Measurements from ENCODE around the gene PITPNM3. TPM values are rescaled to one million over a fixed set of nuclear protein-coding genes. Genes with fewer than 3 reads are reported as not detected.
A peak's percentile ranks its signal among the peaks of the same experiment; 100 is the strongest.
"Not testable (repeated sequence)": the region's sequence is repeated elsewhere in the genome, so short reads cannot be mapped to it uniquely, and the experiment has no call there.

PITPNM3 gene
- total and polyA plus RNA-seq, 4 donors: 0.38 to 3.6 (median 1.2) TPM

DNA sequence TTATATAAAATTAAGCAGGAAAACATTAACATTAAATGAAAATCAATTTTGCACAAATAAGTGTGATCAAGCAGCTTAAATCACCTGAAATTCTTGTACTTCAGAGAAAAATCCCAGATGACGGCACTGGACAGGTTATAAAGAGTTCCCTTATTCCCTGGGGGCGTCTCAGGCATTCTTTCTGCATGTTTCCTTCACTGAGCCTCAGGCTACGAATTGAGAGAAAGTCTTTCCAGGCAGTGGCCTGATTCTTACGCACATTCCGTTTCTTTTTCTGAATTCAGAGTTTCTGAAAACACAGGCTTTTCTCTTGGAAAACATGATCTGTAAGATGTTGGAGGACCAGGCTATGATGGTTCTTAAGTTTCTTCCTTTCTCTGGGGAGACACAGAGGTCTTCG, 22.1 kb upstream of the PITPNM3 start:
- H3K27me3 ChIP-seq (ENCODE audit: control insufficient read depth in 1 of 2, insufficient read depth in 2 of 2, low read length in 1 of 2): no peaks in the 10 kb centered on the region
- peaks cover 2 to 3% of the 10 kb centered on the region in 2 donors for H3K36me3 ChIP-seq (ENCODE audit: control insufficient read depth in 1 of 2, insufficient read depth in 2 of 2, low read length in 1 of 2)
- no peak overlapping the region for H3K27ac ChIP-seq (ENCODE audit: low read depth in 1 of 2, low read length in 2 of 2)
- no peaks in the 10 kb centered on the region for H3K4me1 ChIP-seq (ENCODE audit: control insufficient read depth in 1 of 2, insufficient read depth in 2 of 2, low read length in 2 of 2)
- no peak for DNase-seq
- WGBS, 2 donors: 79 to 85% methylated on average over 6 of the region's 6 CpGs
- no peak overlapping the region for H3K4me3 ChIP-seq (ENCODE audit: low read length in 2 of 2)
- intact Hi-C loops (cut with DNase I): no loop called here
- ATAC-seq (ENCODE audit: low FRiP score): no peak
- H3K9me3 ChIP-seq (ENCODE audit: control insufficient read depth, low read length): no peaks in the 10 kb centered on the region

DNA sequence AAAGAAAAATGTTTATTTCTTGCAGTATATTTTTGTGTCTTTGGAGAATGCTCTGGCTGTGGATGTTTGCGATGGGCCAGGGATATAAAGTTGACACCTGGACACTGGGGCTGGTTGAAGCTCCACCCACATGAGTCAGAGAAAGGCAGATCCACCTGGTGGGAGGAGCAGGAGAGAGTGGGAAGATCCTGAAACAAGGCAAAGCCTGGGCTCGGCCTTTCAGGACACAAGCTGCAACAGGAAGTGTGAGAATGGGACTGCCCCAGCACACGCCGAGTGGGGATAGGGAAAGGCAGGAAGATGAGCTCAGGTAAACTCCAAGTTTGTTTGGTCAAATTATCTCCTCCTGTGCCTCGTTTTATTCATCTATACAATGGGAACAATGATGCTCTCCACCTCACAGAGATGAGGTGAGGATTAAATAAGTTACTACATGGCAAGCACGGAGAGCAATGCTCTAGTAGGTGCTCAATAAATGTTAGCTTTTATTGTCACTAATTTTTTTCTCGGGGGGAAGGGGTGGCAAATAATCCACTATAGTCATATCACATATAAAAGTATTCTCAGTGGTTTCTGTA, 21.4 kb upstream of the PITPNM3 start:
- Histone ChIP-seq H3K27me3 (ENCODE audit: control insufficient read depth in 1 of 2, insufficient read depth in 2 of 2, low read length in 1 of 2) (no peaks in the 10 kb centered on the region), H3K4me1 (ENCODE audit: control insufficient read depth in 1 of 2, insufficient read depth in 2 of 2, low read length in 2 of 2) (no peaks in the 10 kb centered on the region), H3K9me3 (ENCODE audit: control insufficient read depth, low read length) (no peaks in the 10 kb centered on the region), H3K27ac (ENCODE audit: low read depth in 1 of 2, low read length in 2 of 2) (no peak overlapping the region), H3K4me3 (ENCODE audit: low read length in 2 of 2) (no peak overlapping the region), H3K36me3 (ENCODE audit: control insufficient read depth in 1 of 2, insufficient read depth in 2 of 2, low read length in 1 of 2) (peaks cover 2 to 3% of the 10 kb centered on the region in 2 donors)
- WGBS, 2 donors: 89 to 93% methylated on average over 7 of the region's 7 CpGs
- ATAC-seq (ENCODE audit: low FRiP score): no peak
- intact Hi-C loops (cut with DNase I): no loop called here
- no peak for DNase-seq

DNA sequence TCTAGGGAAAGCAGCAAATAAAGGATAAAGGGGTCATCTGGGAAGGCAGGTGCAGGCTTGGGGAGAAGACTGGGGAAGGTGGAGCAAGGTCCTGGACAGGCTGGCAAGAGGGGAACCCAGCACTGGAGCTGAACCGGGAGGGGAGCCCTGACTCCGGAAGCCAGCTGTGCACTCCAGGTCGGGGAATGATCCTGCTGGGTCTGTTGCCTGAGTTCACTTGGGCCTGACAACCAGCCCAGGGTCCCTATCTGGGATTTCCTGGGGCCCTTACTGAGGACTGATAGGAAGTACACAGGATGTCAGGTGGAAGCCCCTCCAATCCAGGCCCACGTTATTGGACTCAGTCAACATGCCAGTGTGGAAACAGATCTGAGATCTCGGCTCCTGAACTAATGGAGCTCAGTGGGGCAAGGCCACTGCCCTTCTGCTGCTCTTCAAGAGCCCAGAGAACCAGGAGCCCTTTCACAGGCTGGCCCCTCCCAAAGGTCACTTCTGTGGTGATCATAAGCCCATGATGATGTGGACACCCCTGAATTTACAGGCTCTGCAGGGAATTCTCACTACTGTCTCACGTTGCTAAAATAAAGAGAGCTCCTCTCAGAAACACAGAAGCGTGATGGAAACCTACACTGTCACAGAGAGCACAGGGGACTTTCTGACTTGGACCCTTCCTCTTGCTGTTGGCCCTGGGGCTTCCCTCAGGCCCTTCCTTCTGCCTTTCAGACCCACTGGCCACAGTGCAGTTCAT, 19.9 kb upstream of the PITPNM3 start:
- H3K36me3 ChIP-seq (ENCODE audit: control insufficient read depth in 1 of 2, insufficient read depth in 2 of 2, low read length in 1 of 2): peaks cover 2 to 3% of the 10 kb centered on the region in 2 donors
- no peaks in the 10 kb centered on the region for H3K27me3 ChIP-seq (ENCODE audit: control insufficient read depth in 1 of 2, insufficient read depth in 2 of 2, low read length in 1 of 2)
- ATAC-seq (ENCODE audit: low FRiP score) (peak; percentile 30), DNase-seq (no peak)
- no peak overlapping the region for H3K27ac ChIP-seq (ENCODE audit: low read depth in 1 of 2, low read length in 2 of 2)
- H3K9me3 ChIP-seq (ENCODE audit: control insufficient read depth, low read length): no peaks in the 10 kb centered on the region
- no peaks in the 10 kb centered on the region for H3K4me1 ChIP-seq (ENCODE audit: control insufficient read depth in 1 of 2, insufficient read depth in 2 of 2, low read length in 2 of 2)
- intact Hi-C loops (cut with DNase I): no loop called here
- no peak overlapping the region for H3K4me3 ChIP-seq (ENCODE audit: low read length in 2 of 2)
- WGBS, 2 donors: 88 to 91% methylated on average over 7 of the region's 7 CpGs

DNA sequence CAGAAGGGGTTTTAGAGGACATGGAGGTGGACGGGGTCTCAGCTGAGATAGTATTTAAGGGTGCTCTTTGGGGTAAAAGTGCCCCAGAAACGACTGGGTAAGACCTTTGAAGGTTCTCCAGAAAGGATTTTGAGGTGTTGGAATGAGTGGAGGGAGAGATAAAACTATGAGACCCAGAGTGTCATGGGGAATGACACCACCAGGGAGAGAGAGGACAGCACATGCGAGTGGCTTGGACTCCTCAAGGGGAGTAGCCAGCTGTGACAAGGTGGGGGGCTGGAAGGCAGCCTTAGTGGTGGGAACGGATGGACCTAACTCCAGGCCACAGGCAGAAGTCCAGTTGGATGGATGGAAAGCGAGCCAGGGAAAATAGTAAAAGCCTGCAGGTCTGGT, 19.2 kb upstream of the PITPNM3 start:
- Histone ChIP-seq H3K4me1 (ENCODE audit: control insufficient read depth in 1 of 2, insufficient read depth in 2 of 2, low read length in 2 of 2) (no peaks in the 10 kb centered on the region), H3K4me3 (ENCODE audit: low read length in 2 of 2) (no peak overlapping the region), H3K36me3 (ENCODE audit: control insufficient read depth in 1 of 2, insufficient read depth in 2 of 2, low read length in 1 of 2) (peaks cover 1 to 2% of the 10 kb centered on the region in 2 donors), H3K9me3 (ENCODE audit: control insufficient read depth, low read length) (no peaks in the 10 kb centered on the region), H3K27ac (ENCODE audit: low read depth in 1 of 2, low read length in 2 of 2) (no peak overlapping the region), H3K27me3 (ENCODE audit: control insufficient read depth in 1 of 2, insufficient read depth in 2 of 2, low read length in 1 of 2) (no peaks in the 10 kb centered on the region)
- DNase-seq (no peak), ATAC-seq (ENCODE audit: low FRiP score) (no peak)
- WGBS, 2 donors: 75 to 77% methylated on average over 5 of the region's 5 CpGs
- intact Hi-C loops (cut with DNase I): no loop called here

DNA sequence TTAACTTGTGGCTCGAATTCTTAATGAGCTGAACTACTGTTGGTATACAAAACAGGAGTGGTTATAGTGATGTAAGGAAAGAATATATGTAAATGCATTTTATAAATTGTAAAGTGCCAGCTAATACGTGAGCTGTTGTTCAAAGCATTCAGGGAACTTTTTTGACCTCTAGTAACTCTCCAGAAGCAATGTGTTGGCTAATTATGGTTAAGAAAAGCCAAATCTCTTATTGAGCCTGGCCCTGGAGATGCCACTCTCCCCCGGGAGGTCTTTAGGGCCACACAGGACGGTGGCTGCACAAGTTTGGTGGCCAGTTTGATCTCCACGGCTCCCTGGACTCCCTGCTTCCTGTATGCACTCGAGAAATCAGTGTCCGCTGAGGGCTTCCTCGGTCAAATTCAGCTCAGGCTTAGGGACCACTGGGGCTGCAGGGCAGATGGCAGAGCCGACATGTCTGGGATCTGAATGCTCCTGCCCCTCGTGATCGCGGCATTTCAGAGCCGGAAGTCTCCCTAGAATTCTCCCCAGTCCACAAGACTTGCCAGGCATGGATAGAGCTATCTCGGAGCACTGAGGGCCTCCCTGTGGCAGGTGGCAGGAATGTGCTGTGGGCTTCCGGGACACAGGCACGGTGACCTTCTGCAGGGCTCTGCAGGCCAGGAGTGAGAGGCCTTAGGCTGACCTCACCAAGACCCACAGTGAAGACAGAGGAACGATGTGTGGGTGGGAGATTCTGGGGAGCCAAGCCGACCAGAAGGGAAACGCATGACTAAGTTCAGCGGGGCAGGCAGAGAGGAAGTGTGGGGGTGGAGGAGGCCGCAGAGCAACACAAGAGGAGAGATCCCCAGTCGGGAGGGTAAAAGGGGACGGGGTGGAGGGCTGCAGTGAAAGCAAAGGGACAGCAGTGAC, 18.6 kb upstream of the PITPNM3 start:
- intact Hi-C loops (cut with DNase I): no loop called here
- H3K4me1 ChIP-seq (ENCODE audit: control insufficient read depth in 1 of 2, insufficient read depth in 2 of 2, low read length in 2 of 2): no peaks in the 10 kb centered on the region
- no peaks in the 10 kb centered on the region for H3K9me3 ChIP-seq (ENCODE audit: control insufficient read depth, low read length)
- WGBS, 2 donors: 39 to 41% methylated on average over 23 of the region's 23 CpGs
- H3K4me3 ChIP-seq (ENCODE audit: low read length in 2 of 2): no peak overlapping the region
- peaks cover 0 to 2% of the 10 kb centered on the region in 2 donors for H3K36me3 ChIP-seq (ENCODE audit: control insufficient read depth in 1 of 2, insufficient read depth in 2 of 2, low read length in 1 of 2)
- no peaks in the 10 kb centered on the region for H3K27me3 ChIP-seq (ENCODE audit: control insufficient read depth in 1 of 2, insufficient read depth in 2 of 2, low read length in 1 of 2)
- H3K27ac ChIP-seq (ENCODE audit: low read depth in 1 of 2, low read length in 2 of 2): no peak overlapping the region
- DNase-seq (peak in 1 of 2 donors; percentile 75), ATAC-seq (ENCODE audit: low FRiP score) (peak; percentile 27)

DNA sequence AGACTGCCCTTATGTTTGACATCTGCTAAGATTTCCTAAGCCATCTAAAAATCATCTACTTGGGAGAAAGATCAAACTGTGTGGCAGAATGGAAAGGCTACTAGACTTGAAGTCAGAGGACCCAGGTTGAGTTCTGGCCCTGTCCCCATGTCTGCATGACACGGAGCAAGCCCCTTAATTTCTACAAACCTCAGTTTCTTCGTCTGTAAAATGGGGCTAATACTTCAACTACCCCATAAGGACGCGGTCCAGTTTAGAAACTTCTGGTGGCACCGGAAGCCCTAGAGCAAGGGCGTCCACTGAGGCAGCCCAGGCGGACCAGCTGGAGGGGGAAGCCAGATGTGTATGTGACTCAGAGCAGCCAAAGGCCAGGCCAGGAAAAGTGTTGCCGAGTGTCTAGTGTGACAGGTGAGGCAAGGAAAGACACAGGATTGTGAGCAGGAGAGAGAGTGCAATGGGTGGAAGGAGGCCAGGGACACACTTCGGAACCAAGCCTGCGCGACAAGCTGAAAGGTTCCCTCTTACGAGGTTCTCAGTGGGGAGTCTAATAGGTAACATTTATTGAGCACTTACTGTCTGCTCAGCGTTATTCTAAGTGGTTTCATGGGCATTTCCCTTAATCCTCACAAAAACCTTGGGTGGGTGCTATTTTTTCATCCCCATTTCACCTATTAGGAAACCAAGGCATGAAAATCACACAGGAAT, 17.8 kb upstream of the PITPNM3 start:
- DNase-seq (no peak), ATAC-seq (ENCODE audit: low FRiP score) (no peak)
- WGBS, 2 donors: 96 to 97% methylated on average over 13 of the region's 13 CpGs
- Histone ChIP-seq H3K9me3 (ENCODE audit: control insufficient read depth, low read length) (no peaks in the 10 kb centered on the region), H3K27ac (ENCODE audit: low read depth in 1 of 2, low read length in 2 of 2) (no peak overlapping the region), H3K27me3 (ENCODE audit: control insufficient read depth in 1 of 2, insufficient read depth in 2 of 2, low read length in 1 of 2) (no peaks in the 10 kb centered on the region), H3K4me1 (ENCODE audit: control insufficient read depth in 1 of 2, insufficient read depth in 2 of 2, low read length in 2 of 2) (no peaks in the 10 kb centered on the region), H3K36me3 (ENCODE audit: control insufficient read depth in 1 of 2, insufficient read depth in 2 of 2, low read length in 1 of 2) (no peaks in the 10 kb centered on the region), H3K4me3 (ENCODE audit: low read length in 2 of 2) (no peak overlapping the region)
- intact Hi-C loops (cut with DNase I): no loop called here

DNA sequence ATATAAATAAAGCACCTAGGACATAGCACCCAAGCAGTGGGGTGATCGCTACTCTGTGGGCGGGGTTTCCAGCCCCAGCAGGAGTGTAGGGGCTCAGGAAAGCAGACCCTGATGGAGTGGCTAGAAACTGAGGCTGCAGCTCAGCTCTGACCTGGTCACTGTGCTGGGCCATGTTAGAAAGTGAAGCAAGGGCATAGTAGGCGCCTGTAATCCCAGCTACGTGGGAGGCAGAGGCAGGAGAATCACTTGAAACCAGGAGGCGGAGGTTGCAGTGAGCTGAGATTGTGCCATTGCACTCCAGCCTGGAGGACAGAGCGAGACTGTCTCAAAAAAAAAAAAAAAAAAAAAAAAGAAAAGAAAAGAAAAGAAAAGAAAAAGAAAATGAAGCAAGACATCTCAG, 17.1 kb upstream of the PITPNM3 start:
- H3K4me1 ChIP-seq (ENCODE audit: control insufficient read depth in 1 of 2, insufficient read depth in 2 of 2, low read length in 2 of 2); H3K36me3 ChIP-seq (ENCODE audit: control insufficient read depth in 1 of 2, insufficient read depth in 2 of 2, low read length in 1 of 2); intact Hi-C loops (cut with DNase I); H3K9me3 ChIP-seq (ENCODE audit: control insufficient read depth, low read length); ATAC-seq (ENCODE audit: low FRiP score); H3K4me3 ChIP-seq (ENCODE audit: low read length in 2 of 2); H3K27ac ChIP-seq (ENCODE audit: low read depth in 1 of 2, low read length in 2 of 2); DNase-seq; H3K27me3 ChIP-seq (ENCODE audit: control insufficient read depth in 1 of 2, insufficient read depth in 2 of 2, low read length in 1 of 2): not testable (repeated sequence)
- 94 to 97% methylated on average over 6 of the region's 6 CpGs for WGBS, 2 donors

DNA sequence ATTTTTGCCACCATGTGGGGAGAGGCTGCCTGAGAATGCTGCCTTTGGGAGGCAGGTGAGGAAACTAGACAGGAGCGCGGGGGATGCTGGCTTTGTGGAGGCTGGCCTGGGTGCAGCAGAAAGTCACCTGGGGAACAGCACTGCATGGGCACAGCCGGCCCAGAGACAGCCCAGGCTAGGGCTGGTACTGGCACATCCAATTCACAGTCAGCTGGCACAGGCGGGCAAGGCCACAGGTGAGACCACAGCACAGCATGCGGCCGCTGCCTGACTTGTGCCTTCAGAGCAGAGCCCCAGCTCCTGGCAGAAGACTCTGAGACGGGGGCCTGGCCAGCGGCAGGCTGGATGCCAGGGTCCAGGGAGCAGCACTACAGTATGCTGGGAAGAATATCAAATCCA, 16.6 kb upstream of the PITPNM3 start:
- DNase-seq: no peak
- Histone ChIP-seq H3K27me3 (ENCODE audit: control insufficient read depth in 1 of 2, insufficient read depth in 2 of 2, low read length in 1 of 2) (no peaks in the 10 kb centered on the region), H3K36me3 (ENCODE audit: control insufficient read depth in 1 of 2, insufficient read depth in 2 of 2, low read length in 1 of 2) (no peaks in the 10 kb centered on the region), H3K4me3 (ENCODE audit: low read length in 2 of 2) (no peak overlapping the region), H3K9me3 (ENCODE audit: control insufficient read depth, low read length) (no peaks in the 10 kb centered on the region), H3K4me1 (ENCODE audit: control insufficient read depth in 1 of 2, insufficient read depth in 2 of 2, low read length in 2 of 2) (no peaks in the 10 kb centered on the region), H3K27ac (ENCODE audit: low read depth in 1 of 2, low read length in 2 of 2) (no peak overlapping the region)
- 95 to 96% methylated on average over 8 of the region's 8 CpGs for WGBS, 2 donors
- ATAC-seq (ENCODE audit: low FRiP score): no peak
- intact Hi-C loops (cut with DNase I): no loop called here
